Measurements from ENCODE around the gene CASP14.
"Not testable (repeated sequence)": the region's sequence is repeated elsewhere in the genome, so short reads cannot be mapped to it uniquely, and the experiment has no call there.

The CASP14 gene

GRCh38 chr19:15048885-15049541, at the start of gene CASP14:
CASP14 (plus strand) TSS chr19:15049480; CDS start chr19:15052252, 2,772 bp downstream.
- DNase-seq: no peak

- no peak for DNase-seq
These were observed 41.0 kb upstream of the CASP14 start for GRCh38 chr19:15008308-15008707.

- DNase-seq: no peak
These were observed 38.6 kb upstream of the CASP14 start for GRCh38 chr19:15010501-15011300.

- no peak for DNase-seq
These were observed 34.7 kb upstream of the CASP14 start for GRCh38 chr19:15014579-15014978.

- no peak for DNase-seq
These were observed 33.2 kb upstream of the CASP14 start for GRCh38 chr19:15015946-15016542.

GRCh38 chr19:15018836-15019235, 30.4 kb upstream of the CASP14 start:
- DNase-seq: not testable (repeated sequence)

- peak in 1 of 6 experiments; percentile 3 for DNase-seq
These were observed 27.8 kb upstream of the CASP14 start for GRCh38 chr19:15021286-15022007.

GRCh38 chr19:15022752-15023151, 26.5 kb upstream of the CASP14 start:
- no peak for DNase-seq

- DNase-seq: no peak
These were observed 24.1 kb upstream of the CASP14 start for GRCh38 chr19:15025217-15025616.

- DNase-seq: no peak
These were observed 20.8 kb upstream of the CASP14 start for GRCh38 chr19:15028490-15028889.

- no peak for DNase-seq
These were observed 17.6 kb upstream of the CASP14 start for GRCh38 chr19:15031675-15032074.

GRCh38 chr19:15035795-15036311, 13.4 kb upstream of the CASP14 start:
- DNase-seq: no peak

- no peak for DNase-seq
These were observed 11.7 kb upstream of the CASP14 start for GRCh38 chr19:15037586-15037985.

GRCh38 chr19:15038294-15038693, 11.0 kb upstream of the CASP14 start:
- no peak for DNase-seq

- no peak for DNase-seq
These were observed 7.3 kb upstream of the CASP14 start for GRCh38 chr19:15042003-15042402.

GRCh38 chr19:15042826-15043225, 6.5 kb upstream of the CASP14 start:
- no peak for DNase-seq

- DNase-seq: no peak
These were observed 3.8 kb upstream of the CASP14 start for GRCh38 chr19:15045506-15045905.

- no peak for DNase-seq
These were observed 1.6 kb upstream of the CASP14 start for GRCh38 chr19:15047680-15048079.

- DNase-seq: no peak
These were observed 1.2 kb upstream of the CASP14 start for GRCh38 chr19:15048128-15048527.

GRCh38 chr19:15050639-15051038, 1.4 kb downstream of the CASP14 start:
- DNase-seq: no peak

GRCh38 chr19:15062036-15062435, 12.8 kb downstream of the CASP14 start:
- DNase-seq: no peak

- DNase-seq: not testable (repeated sequence)
These were observed 21.1 kb downstream of the CASP14 start for GRCh38 chr19:15070386-15070785.

Measured in stimulated activated naive CD4-positive, alpha-beta T cell (primary cell).